Left forelimb (tissue), 1 donor: ENCODE data around the gene IFNA21.
"Not testable (repeated sequence)": the region's sequence is repeated elsewhere in the genome, so short reads cannot be mapped to it uniquely, and the experiment has no call there.

ENCODE experiments used
- DNase-seq: peaks from one replicate; pipeline ENCODE4 v3.0.0-alpha.2; 2018; ENCODE audit warnings: low spot score

The IFNA21 gene

GRCh38 chr9:21141427-21141882, 25.0 kb downstream of the IFNA21 start, which contains the start of gene IFNW1:
Gene IFNW1 (minus strand): TSS chr9:21141832. CDS start chr9:21141570, 262 bp downstream.
- DNase-seq = no peak

GRCh38 chr9:21137020-21137419, 29.4 kb downstream of the IFNA21 start:
- DNase-seq = no peak

GRCh38 chr9:21135736-21136135, 30.7 kb downstream of the IFNA21 start:
- DNase-seq = no peak

- not testable (repeated sequence) for DNase-seq
Observed at GRCh38 chr9:21128186-21128585, 38.3 kb downstream of the IFNA21 start.

- DNase-seq = no peak
Observed at GRCh38 chr9:21121595-21122251, 44.7 kb downstream of the IFNA21 start.

GRCh38 chr9:21121079-21121478, 45.4 kb downstream of the IFNA21 start:
- no peak for DNase-seq

GRCh38 chr9:21119093-21119770, 47.2 kb downstream of the IFNA21 start:
- DNase-seq = no peak
